A549 treated with CpdA at 1 μM for 4 hours (cell line): Measurements from ENCODE around the gene DYNLT4. TPM values are rescaled to one million over a fixed set of nuclear protein-coding genes. Genes with fewer than 3 reads are reported as not detected.

ENCODE experiments used
- total RNA-seq: library from RNA; stranded (reverse); fragments of 200-300 nt; extraction: Qiagen RNA extraction; gene quantifications from 5 replicates; pipeline ENCODE4 v1.2.3, GENCODE V29; 2022; ENCODE audit warnings: low read depth

DYNLT4 gene
- total RNA-seq: 0.29 to 0.70 TPM (median 0.57 TPM) in 5 replicates

GRCh38 chr1:44806704-44807363 lies at the start of gene DYNLT4:
Gene DYNLT4 (minus strand): TSS chr1:44807351. CDS start chr1:44806668, 683 bp downstream.

GRCh38 chr1:44842862-44843655 lies 35.9 kb upstream of the DYNLT4 start, which contains the start of gene PTCH2:
Gene PTCH2 (minus strand): TSS chr1:44843253. CDS start chr1:44842932, 321 bp downstream.

GRCh38 chr1:44808063-44808937 lies 1.1 kb upstream of the DYNLT4 start, which contains the start of gene BTBD19:
Gene BTBD19 (plus strand): TSS chr1:44808523. CDS start chr1:44808821, 298 bp downstream.

GRCh38 chr1:44799770-44800584 lies 7.2 kb downstream of the DYNLT4 start, which contains the start of gene PLK3:
Gene PLK3 (plus strand): TSS chr1:44800377. CDS start chr1:44800464, 87 bp downstream.

GRCh38 chr1:44788120-44788860 lies 18.9 kb downstream of the DYNLT4 start, which contains the start of gene BEST4:
Gene BEST4 (minus strand): TSS chr1:44788170. CDS start chr1:44787705, 465 bp downstream.

GRCh38 chr1:44775078-44775929 lies 31.8 kb downstream of the DYNLT4 start, which contains the start of gene RPS8:
Gene RPS8 (plus strand): TSS chr1:44775540. CDS start chr1:44775597, 57 bp downstream.

Other genes with a start within 250 kb of the DYNLT4 start
- 7.1 to 9.2 TPM (median 8.4 TPM) in 5 replicates for gene TMEM53, start 132.9 kb downstream of the DYNLT4 start, total RNA-seq
- 0.48 to 1.1 TPM (median 0.66 TPM) in 5 replicates for gene ARMH1, start 132.6 kb downstream of the DYNLT4 start, total RNA-seq
- not detected in 5 replicates for gene RNU5D-1, start 76.2 kb downstream of the DYNLT4 start, total RNA-seq
- gene KIF2C, start 67.5 kb downstream of the DYNLT4 start, total RNA-seq: 37.1 to 47.6 TPM (median 39.4 TPM) in 5 replicates
- 1,576 to 1,761 TPM (median 1,722 TPM) in 5 replicates for gene RPS8, start 31.8 kb downstream of the DYNLT4 start, total RNA-seq
- 0.29 to 0.44 TPM (median 0.30 TPM) in 5 replicates for gene BEST4, start 19.2 kb downstream of the DYNLT4 start, total RNA-seq
- 13.8 to 17.7 TPM (median 15.6 TPM) in 5 replicates for gene PLK3, start 7.0 kb downstream of the DYNLT4 start, total RNA-seq
- gene BTBD19, start 1.2 kb upstream of the DYNLT4 start, total RNA-seq: 2.4 to 3.8 TPM (median 2.6 TPM) in 5 replicates
- 0.17 to 0.31 TPM (median 0.21 TPM) in 5 replicates for gene PTCH2, start 35.9 kb upstream of the DYNLT4 start, total RNA-seq
- gene EIF2B3, start 179.2 kb upstream of the DYNLT4 start, total RNA-seq: 18.6 to 22.2 TPM (median 20.0 TPM) in 5 replicates
- 14.1 to 19.8 TPM (median 18.0 TPM) in 5 replicates for gene HECTD3, start 204.0 kb upstream of the DYNLT4 start, total RNA-seq
- gene UROD, start 204.9 kb upstream of the DYNLT4 start, total RNA-seq: 42.7 to 48.2 TPM (median 44.7 TPM) in 5 replicates